ENCODE data around the gene FOXP1.

The FOXP1 gene

DNA sequence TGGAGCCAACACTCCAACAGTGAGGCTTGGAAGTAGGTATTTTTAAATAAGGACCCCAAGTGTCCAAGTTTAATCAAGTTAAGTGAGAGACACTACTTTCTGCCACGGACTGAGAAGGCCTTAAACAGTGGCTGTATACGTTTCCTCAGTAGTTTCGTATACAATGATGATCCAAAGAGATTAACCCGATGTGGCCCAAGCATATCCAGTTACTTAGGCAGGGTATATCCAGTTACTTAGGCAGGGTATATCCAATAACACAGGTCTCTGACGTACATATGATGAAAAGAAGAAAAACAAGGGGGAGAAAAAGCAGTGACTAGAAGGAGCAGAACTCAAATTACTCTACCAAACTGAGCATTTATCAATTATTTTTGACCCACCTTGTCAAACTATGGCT is 591.4 kb downstream of the FOXP1 start:
- Mint-ChIP-seq H3K27me3 (no peaks in the 10 kb centered on the region), H3K27ac (ENCODE audit: low read depth) (no peak overlapping the region), H3K9me3 (no peaks in the 10 kb centered on the region), H3K36me3 (ENCODE audit: insufficient read depth) (peaks cover 40% of the 10 kb centered on the region), H3K4me1 (peaks cover 56% of the 10 kb centered on the region), H3K4me3 (no peak overlapping the region)
- DNase-seq (ENCODE audit: low spot score in 2 of 2) (no peak), ATAC-seq (replicated peaks; ENCODE audit: extremely low read depth, poor library complexity, severe bottlenecking) (no peak)

DNA sequence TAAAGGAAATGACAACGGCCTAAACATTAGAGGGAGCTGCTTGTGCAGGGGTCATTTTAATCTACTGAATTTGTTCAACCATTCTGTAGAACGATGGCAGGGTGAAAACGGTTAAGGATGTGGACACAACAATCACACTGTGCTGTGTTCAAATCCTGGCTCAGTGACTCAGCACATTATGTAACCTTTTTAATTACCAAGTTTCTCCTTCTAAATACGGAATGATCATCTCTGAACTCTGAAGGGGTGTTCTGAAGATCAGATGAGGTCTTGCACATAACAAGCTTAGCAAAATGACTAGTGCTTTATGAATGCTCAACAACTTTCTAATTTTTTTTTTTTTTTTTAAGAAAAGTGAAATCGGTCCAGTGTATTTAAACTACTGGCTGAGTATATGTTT is 592.8 kb downstream of the FOXP1 start:
- Mint-ChIP-seq H3K4me3 (peak overlapping the region; percentile 40), H3K36me3 (ENCODE audit: insufficient read depth) (peaks cover 45% of the 10 kb centered on the region), H3K27ac (ENCODE audit: low read depth) (peak overlapping the region; percentile 77), H3K27me3 (no peaks in the 10 kb centered on the region), H3K4me1 (peaks cover 48% of the 10 kb centered on the region), H3K9me3 (no peaks in the 10 kb centered on the region)
- ATAC-seq (replicated peaks; ENCODE audit: extremely low read depth, poor library complexity, severe bottlenecking) (no peak), DNase-seq (ENCODE audit: low spot score in 2 of 2) (no peak)

DNA sequence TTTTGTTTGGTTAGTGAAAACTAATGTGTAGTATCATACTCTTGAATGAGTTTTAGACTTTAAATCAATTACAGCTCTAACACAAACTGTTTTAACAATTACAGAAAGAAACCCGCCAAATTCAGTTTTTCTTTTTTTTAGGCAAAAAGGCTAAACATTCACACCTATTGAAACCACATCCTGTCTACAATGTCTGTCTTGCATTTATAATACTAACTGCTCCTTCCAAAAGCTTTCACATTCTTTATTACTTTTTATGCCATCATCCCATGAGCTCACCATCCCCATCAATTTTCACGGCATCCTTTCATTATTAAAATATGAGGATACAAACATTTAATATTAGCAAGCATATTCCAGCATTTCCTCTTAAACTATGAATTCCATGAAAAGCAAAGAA is 593.3 kb downstream of the FOXP1 start:
- DNase-seq (ENCODE audit: low spot score in 2 of 2) (no peak), ATAC-seq (replicated peaks; ENCODE audit: extremely low read depth, poor library complexity, severe bottlenecking) (peak; percentile 65)
- Mint-ChIP-seq H3K4me3 (peak overlapping the region; percentile 40), H3K36me3 (ENCODE audit: insufficient read depth) (peaks cover 45% of the 10 kb centered on the region), H3K9me3 (no peaks in the 10 kb centered on the region), H3K27ac (ENCODE audit: low read depth) (peak overlapping the region; percentile 77), H3K4me1 (peaks cover 48% of the 10 kb centered on the region), H3K27me3 (no peaks in the 10 kb centered on the region)

DNA sequence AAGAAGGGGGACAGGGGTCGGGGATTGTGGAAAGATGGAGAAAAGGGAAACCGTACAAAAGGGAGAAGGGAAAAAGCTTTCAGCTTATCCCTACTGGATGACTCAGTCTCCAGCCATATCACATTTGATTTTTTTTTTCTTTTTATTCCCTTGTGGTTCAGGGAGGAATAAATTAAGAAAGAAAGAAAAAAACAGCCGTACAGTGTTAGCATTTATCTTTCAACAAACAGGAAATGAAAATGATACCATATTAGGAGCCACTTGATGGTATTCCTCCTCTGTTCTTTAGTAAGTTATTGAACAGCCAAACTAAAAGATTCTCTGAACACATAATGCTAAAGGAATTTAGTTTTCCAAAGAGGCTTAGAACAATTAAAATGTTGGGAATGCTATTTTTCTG is 594.4 kb downstream of the FOXP1 start:
- peaks cover 46% of the 10 kb centered on the region for H3K36me3 Mint-ChIP-seq (ENCODE audit: insufficient read depth)
- no peaks in the 10 kb centered on the region for H3K27me3 Mint-ChIP-seq
- no peak overlapping the region for H3K27ac Mint-ChIP-seq (ENCODE audit: low read depth)
- peaks cover 46% of the 10 kb centered on the region for H3K4me1 Mint-ChIP-seq
- DNase-seq (ENCODE audit: low spot score in 2 of 2) (no peak), ATAC-seq (replicated peaks; ENCODE audit: extremely low read depth, poor library complexity, severe bottlenecking) (no peak)
- no peak overlapping the region for H3K4me3 Mint-ChIP-seq
- H3K9me3 Mint-ChIP-seq, result no peaks in the 10 kb centered on the region

DNA sequence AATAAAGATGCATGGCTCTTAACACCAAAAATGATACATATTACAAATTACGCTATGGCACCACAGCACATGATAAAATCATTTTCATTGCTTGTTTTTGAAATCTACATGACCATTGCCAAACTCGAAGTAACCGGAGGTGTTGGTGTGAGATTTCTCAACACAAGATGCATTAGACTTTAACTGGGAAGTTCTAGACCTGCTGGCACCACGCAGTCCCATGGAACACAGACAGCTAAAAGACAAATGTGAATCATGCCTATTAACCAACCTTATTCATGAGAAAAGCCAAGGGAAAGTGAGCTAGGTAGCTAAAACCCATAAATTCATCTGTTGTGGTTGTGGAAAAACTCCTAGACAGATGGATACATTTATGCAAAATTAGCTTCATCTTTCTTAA is 595.4 kb downstream of the FOXP1 start:
- Mint-ChIP-seq H3K27me3 (no peaks in the 10 kb centered on the region), H3K36me3 (ENCODE audit: insufficient read depth) (peaks cover 50% of the 10 kb centered on the region), H3K4me1 (peaks cover 37% of the 10 kb centered on the region), H3K27ac (ENCODE audit: low read depth) (no peak overlapping the region), H3K4me3 (no peak overlapping the region), H3K9me3 (no peaks in the 10 kb centered on the region)
- ATAC-seq (replicated peaks; ENCODE audit: extremely low read depth, poor library complexity, severe bottlenecking) (no peak), DNase-seq (ENCODE audit: low spot score in 2 of 2) (no peak)

DNA sequence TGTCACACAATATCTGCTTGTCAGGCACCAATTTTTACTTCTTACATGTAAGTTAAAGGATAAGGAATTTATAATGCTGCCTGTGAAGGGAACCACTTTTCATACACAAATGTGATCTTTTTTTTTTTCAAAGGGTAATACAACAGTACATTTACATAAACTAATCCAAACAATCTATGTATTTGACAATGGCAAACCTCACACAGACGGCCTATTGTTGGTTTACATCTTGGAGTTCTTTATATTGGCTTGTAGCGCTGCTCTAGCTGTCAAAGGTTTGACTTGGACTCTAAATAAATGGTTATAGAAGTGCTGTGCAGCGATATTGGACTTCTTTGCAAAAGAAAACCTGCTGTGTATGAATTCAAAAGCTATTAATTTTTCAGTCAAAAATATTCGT is 598.0 kb downstream of the FOXP1 start:
- no peak for DNase-seq (ENCODE audit: low spot score in 2 of 2)
- no peaks in the 10 kb centered on the region for H3K27me3 Mint-ChIP-seq
- H3K4me3 Mint-ChIP-seq, result no peak overlapping the region
- ATAC-seq (replicated peaks; ENCODE audit: extremely low read depth, poor library complexity, severe bottlenecking), result no peak
- no peak overlapping the region for H3K27ac Mint-ChIP-seq (ENCODE audit: low read depth)
- H3K4me1 Mint-ChIP-seq, result peaks cover 33% of the 10 kb centered on the region
- H3K36me3 Mint-ChIP-seq (ENCODE audit: insufficient read depth), result peaks cover 46% of the 10 kb centered on the region
- no peaks in the 10 kb centered on the region for H3K9me3 Mint-ChIP-seq

DNA sequence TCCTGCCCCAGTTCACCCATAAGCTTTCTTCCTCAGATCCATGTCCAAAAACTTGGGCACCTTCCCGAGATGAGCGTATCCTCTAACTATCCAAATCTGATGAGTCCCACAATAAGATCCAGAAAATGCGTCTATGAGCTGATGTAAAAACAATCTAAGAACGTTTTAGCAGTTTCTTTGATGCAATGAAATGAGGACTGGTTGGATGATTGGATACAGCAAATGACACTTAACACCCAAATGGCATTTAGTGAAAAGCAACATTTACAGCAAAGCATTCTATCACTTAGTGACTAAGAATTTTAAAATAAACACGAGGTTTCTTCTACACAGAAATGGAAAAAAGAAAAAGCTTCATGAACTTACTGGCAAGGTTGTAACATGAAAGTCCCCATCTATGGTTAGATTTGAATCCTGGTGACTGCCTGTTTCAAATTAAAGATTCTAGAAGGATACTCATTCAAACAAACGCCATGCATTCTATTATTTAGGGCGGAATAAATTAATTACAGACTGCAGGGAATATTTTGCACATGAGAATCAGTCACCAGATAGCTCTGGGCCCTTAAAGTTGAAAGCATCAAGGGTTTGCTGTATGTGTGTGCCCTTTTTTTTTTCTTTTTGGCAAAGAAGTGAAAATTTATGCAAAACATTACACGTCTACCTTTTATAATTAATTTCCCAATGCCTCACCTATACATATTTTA is 598.6 kb downstream of the FOXP1 start:
- Mint-ChIP-seq H3K4me3 (no peak overlapping the region), H3K4me1 (peaks cover 29% of the 10 kb centered on the region), H3K9me3 (no peaks in the 10 kb centered on the region), H3K27ac (ENCODE audit: low read depth) (peak overlapping the region; percentile 39), H3K36me3 (ENCODE audit: insufficient read depth) (peaks cover 44% of the 10 kb centered on the region), H3K27me3 (no peaks in the 10 kb centered on the region)
- DNase-seq (ENCODE audit: low spot score in 2 of 2) (no peak), ATAC-seq (replicated peaks; ENCODE audit: extremely low read depth, poor library complexity, severe bottlenecking) (no peak)

DNA sequence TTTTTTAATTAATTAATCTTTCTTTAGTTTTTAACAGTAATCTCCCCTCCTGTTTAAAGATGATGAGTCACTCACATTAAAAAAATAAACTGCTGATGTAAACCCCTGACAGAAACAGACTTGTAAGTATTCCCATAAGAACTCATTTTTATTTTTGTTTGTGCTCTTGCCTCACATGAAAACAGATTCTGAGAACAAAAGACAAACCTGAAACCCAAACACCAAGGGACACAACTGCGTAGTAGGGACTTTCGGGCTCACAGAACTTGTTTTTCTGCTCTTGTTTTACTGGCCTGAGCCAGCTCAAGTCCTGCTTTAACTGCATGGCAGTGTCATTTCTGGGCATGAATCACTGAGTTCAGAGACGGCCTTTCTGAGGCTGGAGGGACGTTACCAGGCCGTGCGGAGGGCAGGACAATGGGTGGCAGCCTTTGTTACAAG is 600.8 kb downstream of the FOXP1 start:
- no peaks in the 10 kb centered on the region for H3K9me3 Mint-ChIP-seq
- peak overlapping the region; percentile 73 for H3K27ac Mint-ChIP-seq (ENCODE audit: low read depth)
- DNase-seq (ENCODE audit: low spot score in 2 of 2), result no peak
- no peaks in the 10 kb centered on the region for H3K27me3 Mint-ChIP-seq
- H3K4me3 Mint-ChIP-seq, result no peak overlapping the region
- peaks cover 43% of the 10 kb centered on the region for H3K36me3 Mint-ChIP-seq (ENCODE audit: insufficient read depth)
- peaks cover 29% of the 10 kb centered on the region for H3K4me1 Mint-ChIP-seq
- ATAC-seq (replicated peaks; ENCODE audit: extremely low read depth, poor library complexity, severe bottlenecking), result no peak

DNA sequence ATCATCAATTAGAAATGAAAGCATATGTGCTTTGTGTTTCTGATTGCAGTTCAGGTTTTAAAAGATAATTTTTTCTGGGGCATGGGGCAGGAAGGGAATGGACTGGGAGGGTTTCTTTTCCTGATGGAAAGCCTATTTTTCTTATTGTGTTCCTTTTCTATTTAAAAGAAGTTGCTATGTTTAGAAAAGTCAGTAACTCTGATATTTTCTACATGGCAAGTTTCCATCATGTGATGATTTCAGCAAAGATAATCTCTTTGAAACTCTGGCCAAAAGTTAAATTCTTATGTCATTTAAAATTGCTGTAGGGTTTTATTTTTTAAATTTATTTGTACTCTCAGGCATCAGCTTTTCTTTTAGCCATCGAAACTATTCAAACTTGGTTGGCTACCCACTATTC is 601.2 kb downstream of the FOXP1 start:
- Mint-ChIP-seq H3K4me3 (no peak overlapping the region), H3K36me3 (ENCODE audit: insufficient read depth) (peaks cover 42% of the 10 kb centered on the region), H3K27ac (ENCODE audit: low read depth) (peak overlapping the region; percentile 73), H3K4me1 (peaks cover 29% of the 10 kb centered on the region), H3K27me3 (no peaks in the 10 kb centered on the region), H3K9me3 (no peaks in the 10 kb centered on the region)
- no peak for ATAC-seq (replicated peaks; ENCODE audit: extremely low read depth, poor library complexity, severe bottlenecking)
- no peak for DNase-seq (ENCODE audit: low spot score in 2 of 2)

DNA sequence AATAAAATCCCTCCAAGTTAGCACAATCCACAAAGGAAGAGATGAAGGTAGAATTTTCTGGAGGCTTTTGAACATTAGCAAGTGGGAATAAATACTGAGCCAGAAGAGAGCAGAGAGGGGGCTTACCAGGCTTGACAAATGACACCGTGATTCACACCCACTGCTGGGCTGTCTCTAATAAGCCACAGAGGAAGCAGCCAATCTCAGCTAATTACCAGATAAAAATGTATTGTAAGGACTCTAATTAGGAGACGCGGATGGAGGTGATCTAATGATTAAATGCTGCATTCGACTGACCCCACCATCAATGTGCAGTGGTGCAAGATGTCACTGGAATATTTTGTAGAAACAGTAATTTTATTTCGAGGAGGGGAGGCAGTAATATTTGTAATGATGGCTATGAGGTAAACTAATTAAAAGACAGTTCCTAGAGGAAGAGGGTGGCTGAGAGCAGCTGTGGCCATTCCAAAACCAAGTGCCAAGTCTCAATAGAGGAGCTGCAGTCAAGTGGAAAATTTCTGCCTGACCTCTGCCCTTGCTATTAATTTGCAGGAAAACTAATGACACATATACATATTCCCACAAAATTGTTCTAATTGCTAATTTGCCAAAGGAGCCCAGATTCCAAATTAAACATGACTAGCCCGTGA is 602.2 kb downstream of the FOXP1 start:
- H3K36me3 Mint-ChIP-seq (ENCODE audit: insufficient read depth), result peaks cover 40% of the 10 kb centered on the region
- no peak for DNase-seq (ENCODE audit: low spot score in 2 of 2)

DNA sequence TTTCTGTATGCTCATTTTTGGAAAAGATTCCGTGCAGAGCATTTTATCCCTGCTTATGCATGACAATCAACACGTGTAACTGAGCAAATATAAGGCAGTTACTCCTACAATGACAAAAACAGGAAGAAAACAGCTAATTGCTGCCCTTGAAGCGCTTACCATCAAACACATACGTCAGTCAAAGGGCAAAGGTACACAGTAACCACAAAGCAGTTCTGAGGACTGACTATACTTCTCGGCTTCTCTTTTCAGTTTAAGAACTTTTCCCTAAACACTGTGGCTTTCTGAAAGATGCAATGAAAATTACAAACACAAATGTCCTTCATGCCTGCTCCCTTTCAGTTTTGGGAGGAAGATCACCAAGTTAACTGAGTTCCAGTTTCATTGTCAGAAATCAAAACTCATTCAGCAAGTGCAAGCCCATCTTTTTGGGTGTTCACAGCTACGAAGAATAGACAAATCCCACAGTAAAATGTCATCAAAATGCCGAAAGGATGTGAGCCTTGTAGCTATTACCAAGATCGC is 602.8 kb downstream of the FOXP1 start:
- peaks cover 34% of the 10 kb centered on the region for H3K4me1 Mint-ChIP-seq

More for the DNA sequence above, 602.2 kb downstream of the FOXP1 start:
- H3K4me3 Mint-ChIP-seq, result no peak overlapping the region
- no peaks in the 10 kb centered on the region for H3K9me3 Mint-ChIP-seq
- no peaks in the 10 kb centered on the region for H3K27me3 Mint-ChIP-seq
- ATAC-seq (replicated peaks; ENCODE audit: extremely low read depth, poor library complexity, severe bottlenecking), result no peak
- H3K27ac Mint-ChIP-seq (ENCODE audit: low read depth), result peak overlapping the region; percentile 73
- peaks cover 34% of the 10 kb centered on the region for H3K4me1 Mint-ChIP-seq

DNA sequence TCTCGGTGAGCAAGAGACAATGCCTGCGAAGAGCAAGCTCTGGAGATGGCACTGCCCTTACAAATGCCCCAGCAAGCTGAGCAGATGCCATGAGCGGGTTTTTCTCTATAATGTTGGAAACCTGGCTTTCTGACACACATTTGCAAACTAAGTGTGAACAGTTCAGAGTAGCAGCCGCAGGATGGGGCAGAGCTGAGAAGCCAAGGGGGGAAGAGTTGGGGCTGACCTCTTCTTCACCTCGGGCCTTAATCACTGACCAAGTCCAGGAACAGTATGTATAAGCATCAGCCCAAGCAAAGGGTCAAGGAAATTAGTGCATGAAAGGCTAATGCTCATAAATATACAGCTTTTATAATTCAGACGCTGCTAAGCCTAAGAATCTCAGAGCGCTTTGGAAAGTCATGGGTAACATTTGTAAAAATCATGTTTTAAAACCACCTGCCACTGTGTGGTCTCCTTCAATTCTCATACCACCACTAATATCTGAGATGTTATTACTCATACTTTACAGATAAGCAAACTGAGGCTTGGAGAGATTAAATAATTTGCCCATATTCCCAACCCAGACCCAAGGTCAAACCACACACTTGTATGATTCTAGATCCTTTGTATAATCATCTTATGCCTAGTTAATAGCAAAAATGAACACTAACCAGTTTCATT is 603.4 kb downstream of the FOXP1 start:
- Mint-ChIP-seq H3K27ac (ENCODE audit: low read depth) (peak overlapping the region; percentile 29), H3K9me3 (no peaks in the 10 kb centered on the region), H3K4me1 (peaks cover 34% of the 10 kb centered on the region), H3K36me3 (ENCODE audit: insufficient read depth) (peaks cover 43% of the 10 kb centered on the region), H3K4me3 (no peak overlapping the region), H3K27me3 (no peaks in the 10 kb centered on the region)
- DNase-seq (ENCODE audit: low spot score in 2 of 2) (no peak), ATAC-seq (replicated peaks; ENCODE audit: extremely low read depth, poor library complexity, severe bottlenecking) (no peak)

More for the DNA sequence above, 602.8 kb downstream of the FOXP1 start:
- Mint-ChIP-seq H3K36me3 (ENCODE audit: insufficient read depth) (peaks cover 40% of the 10 kb centered on the region), H3K27ac (ENCODE audit: low read depth) (peak overlapping the region; percentile 73), H3K27me3 (no peaks in the 10 kb centered on the region), H3K4me3 (no peak overlapping the region), H3K9me3 (no peaks in the 10 kb centered on the region)
- ATAC-seq (replicated peaks; ENCODE audit: extremely low read depth, poor library complexity, severe bottlenecking), result no peak
- no peak for DNase-seq (ENCODE audit: low spot score in 2 of 2)

Data from central memory CD8-positive, alpha-beta T cell (primary cell).